Caco-2 (cell line): Measurements from ENCODE around the gene SPDYE1. TPM values are rescaled to one million over a fixed set of nuclear protein-coding genes. Genes with fewer than 3 reads are reported as not detected.
"Not testable (repeated sequence)": the region's sequence is repeated elsewhere in the genome, so short reads cannot be mapped to it uniquely, and the experiment has no call there.

Experiments
- BruUV-seq: library from RNA; stranded (reverse); fragments of 400-500 nt; replicated peaks from 2 replicates; lab custom pipeline; 2021; lab: Mats Ljungman, UMichigan
- CTCF ChIA-PET: fragments of 300-600 bp; sonication (Branson Sonifier 250); formaldehyde crosslinking; loops from one replicate; lab custom pipeline; 2022; ENCODE audit warnings: antibody characterized with exemption; lab: Charles Lee
- POLR2A ChIA-PET: fragments of 300-600 bp; sonication (Branson Sonifier 250); formaldehyde crosslinking; loops from one replicate; lab custom pipeline; 2022; ENCODE audit warnings: antibody characterized with exemption; lab: Charles Lee
- DNase-seq, 2 experiments: peaks; one replicate each; pipeline versions ENCODE4 v3.0.0 to v3.0.0-alpha.2; 2020 to 2022
- H3K27me3 ChIP-seq: replicated peaks from 2 replicates; pipeline ENCODE4 v1.6.0; 2011; ENCODE audit warnings: low read length; ENCODE audit not compliant: control insufficient read depth, insufficient read depth
- H3K36me3 ChIP-seq: 2 replicates; pipeline ENCODE4 v1.5.1; 2011; ENCODE audit warnings: low read length; ENCODE audit not compliant: control insufficient read depth, insufficient read depth
- H3K4me1 ChIP-seq: fragments of 250-450 bp; sonication (Bioruptor Pico); 2 replicates; pipeline ENCODE4 v1.5.1; 2020; ENCODE audit warnings: mild to moderate bottlenecking
- H3K4me3 ChIP-seq: 2 replicates; pipeline ENCODE4 v1.5.1; 2011; ENCODE audit warnings: low read depth, mild to moderate bottlenecking, control low read depth, low read length
- H3K9me3 ChIP-seq: fragments of 250-450 bp; sonication (Bioruptor Pico); 2 replicates; pipeline ENCODE4 v1.5.1; 2020; ENCODE audit warnings: mild to moderate bottlenecking, moderate library complexity
- H3K27ac Mint-ChIP-seq: one replicate; pipeline ENCODE4 v1.8.0; 2022; ENCODE audit warnings: mixed read lengths; ENCODE audit not compliant: unreplicated experiment
- H3K27me3 Mint-ChIP-seq: one replicate; pipeline ENCODE4 v1.8.0; 2022; ENCODE audit warnings: mixed read lengths; ENCODE audit not compliant: insufficient read depth, unreplicated experiment
- H3K36me3 Mint-ChIP-seq: one replicate; pipeline ENCODE4 v1.8.0; 2022; ENCODE audit warnings: mild to moderate bottlenecking, mixed read lengths; ENCODE audit not compliant: insufficient read depth, unreplicated experiment
- H3K4me1 Mint-ChIP-seq: one replicate; pipeline ENCODE4 v1.8.0; 2022; ENCODE audit warnings: low read depth, mixed read lengths; ENCODE audit not compliant: unreplicated experiment
- H3K4me3 Mint-ChIP-seq: one replicate; pipeline ENCODE4 v1.8.0; 2022; ENCODE audit warnings: mild to moderate bottlenecking, moderate library complexity, mixed read lengths; ENCODE audit not compliant: unreplicated experiment
- H3K9me3 Mint-ChIP-seq: one replicate; pipeline ENCODE4 v1.8.0; 2022; ENCODE audit warnings: mixed read lengths; ENCODE audit not compliant: unreplicated experiment
- intact Hi-C: fragments of 100-400 bp; cut with micrococcal nuclease; formaldehyde crosslinking; loops from one replicate; pipeline ENCODE4 v1.10.0; 2022; ENCODE audit not compliant: unreplicated experiment
- total RNA-seq: library from RNA; stranded (reverse); gene quantifications from 2 replicates; pipeline ENCODE4 v1.2.3, GENCODE V29; 2022

SPDYE1 gene
- total RNA-seq, 1 experiment from 2014 or later = not detected

DNA sequence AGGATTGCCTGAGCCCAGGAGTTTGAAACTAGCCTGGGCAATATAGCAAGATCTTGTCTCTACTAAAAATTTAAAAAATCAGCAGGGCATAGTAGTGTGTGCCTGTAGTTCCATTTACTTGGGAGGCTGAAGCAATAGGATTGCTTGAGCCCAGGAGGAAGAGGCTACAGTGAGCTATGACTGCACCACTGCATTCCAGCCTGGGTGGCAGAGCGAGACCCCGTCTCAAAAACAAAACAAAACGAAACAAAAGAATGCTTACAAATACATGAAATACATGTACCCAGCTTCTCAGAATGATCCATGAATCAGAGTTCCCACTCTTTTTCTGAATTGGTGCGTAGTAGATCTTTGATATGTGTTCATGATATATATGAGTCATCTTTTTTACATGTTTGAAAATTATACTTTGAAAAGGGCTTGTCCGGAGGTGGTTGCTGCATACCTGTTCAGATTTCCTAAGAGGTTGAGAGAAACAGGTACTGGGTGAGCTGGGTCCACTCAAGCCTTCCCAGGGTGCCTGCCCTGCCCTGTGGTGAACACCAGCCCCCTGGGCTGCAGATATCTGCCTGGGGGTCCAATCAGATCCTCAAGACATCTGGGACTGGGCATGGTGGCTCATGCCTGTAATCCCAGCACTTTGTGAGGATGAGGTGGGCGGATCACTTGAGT lies 25.2 kb downstream of the SPDYE1 start:
- H3K27me3 ChIP-seq, H3K4me3 ChIP-seq, H3K4me1 ChIP-seq, H3K36me3 Mint-ChIP-seq, H3K4me1 Mint-ChIP-seq, H3K27ac Mint-ChIP-seq, intact Hi-C loops, BruUV-seq, H3K27me3 Mint-ChIP-seq, DNase-seq, CTCF ChIA-PET, H3K4me3 Mint-ChIP-seq, H3K9me3 ChIP-seq, H3K9me3 Mint-ChIP-seq, H3K36me3 ChIP-seq: not testable (repeated sequence)
- POLR2A ChIA-PET = interaction anchor here (0.7 kb wide), 1 partner anchor 551 kb away, joined by 3 read pairs; no protein-coding TSS in a partner anchor

GRCh38 chr7:44029433-44029832 lies 31.7 kb downstream of the SPDYE1 start:
- POLR2A ChIA-PET, DNase-seq, H3K4me3 Mint-ChIP-seq, H3K36me3 ChIP-seq, H3K27me3 ChIP-seq, H3K36me3 Mint-ChIP-seq, intact Hi-C loops, BruUV-seq, H3K27me3 Mint-ChIP-seq, CTCF ChIA-PET, H3K4me1 Mint-ChIP-seq, H3K27ac Mint-ChIP-seq, H3K9me3 ChIP-seq, H3K4me1 ChIP-seq, H3K9me3 Mint-ChIP-seq, H3K4me3 ChIP-seq: not testable (repeated sequence)

DNA sequence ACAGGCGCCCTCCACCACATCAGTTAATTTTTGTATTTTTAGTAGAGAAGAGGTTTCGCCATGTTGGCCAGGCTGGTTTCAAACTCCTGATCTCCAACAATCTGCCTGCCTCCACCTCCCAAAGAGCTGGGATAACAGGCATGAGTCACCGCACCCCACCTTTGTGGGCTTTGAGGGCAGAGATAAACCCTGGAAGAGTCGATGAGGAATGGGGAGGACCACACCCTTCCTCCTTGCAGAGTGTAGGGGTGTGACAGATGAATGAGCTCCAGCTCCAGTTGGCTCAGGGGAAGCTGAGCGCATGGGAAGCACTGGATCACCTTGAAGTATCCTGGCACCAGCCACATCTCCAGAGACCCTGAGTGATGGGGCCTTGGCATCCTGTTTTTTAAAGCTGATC lies 32.3 kb downstream of the SPDYE1 start:
- CTCF ChIA-PET, intact Hi-C loops: not testable (repeated sequence)

GRCh38 chr7:44031319-44031718 lies 33.6 kb downstream of the SPDYE1 start:
- H3K4me3 Mint-ChIP-seq, H3K36me3 Mint-ChIP-seq, H3K36me3 ChIP-seq, H3K4me1 ChIP-seq, H3K4me3 ChIP-seq, BruUV-seq, H3K9me3 Mint-ChIP-seq, CTCF ChIA-PET, H3K27me3 Mint-ChIP-seq, H3K4me1 Mint-ChIP-seq, H3K27ac Mint-ChIP-seq, intact Hi-C loops, DNase-seq, H3K27me3 ChIP-seq, POLR2A ChIA-PET, H3K9me3 ChIP-seq: not testable (repeated sequence)

More for the DNA sequence above, 32.3 kb downstream of the SPDYE1 start:
- H3K27ac Mint-ChIP-seq, BruUV-seq, H3K9me3 Mint-ChIP-seq, H3K4me3 ChIP-seq, DNase-seq, H3K4me1 Mint-ChIP-seq, H3K36me3 Mint-ChIP-seq, H3K4me3 Mint-ChIP-seq, H3K9me3 ChIP-seq, H3K27me3 Mint-ChIP-seq, H3K4me1 ChIP-seq, POLR2A ChIA-PET, H3K27me3 ChIP-seq, H3K36me3 ChIP-seq: not testable (repeated sequence)

DNA sequence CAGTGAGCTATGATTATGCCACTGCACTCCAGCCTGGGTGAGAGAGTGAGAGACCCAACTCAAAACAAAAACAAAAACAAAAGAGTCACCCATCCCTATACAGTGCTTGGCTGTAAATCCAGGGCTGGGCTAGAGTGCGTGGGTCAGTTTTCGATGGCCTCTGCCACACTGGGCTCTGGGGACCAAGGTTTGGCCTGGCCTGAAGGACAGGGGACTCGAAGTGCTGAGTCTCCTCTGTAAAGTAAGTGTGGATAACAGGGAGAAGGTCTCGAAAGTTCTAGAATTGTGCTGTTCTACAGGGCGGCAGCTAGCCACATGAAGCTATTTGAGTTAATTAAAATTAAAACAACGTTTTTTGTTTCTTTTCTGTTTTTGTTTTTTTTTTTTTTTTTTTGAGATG lies 34.3 kb downstream of the SPDYE1 start:
- H3K27me3 ChIP-seq, H3K4me1 Mint-ChIP-seq, H3K4me1 ChIP-seq, H3K27me3 Mint-ChIP-seq, H3K4me3 ChIP-seq, DNase-seq, POLR2A ChIA-PET, H3K4me3 Mint-ChIP-seq, H3K9me3 ChIP-seq, CTCF ChIA-PET, intact Hi-C loops, BruUV-seq, H3K27ac Mint-ChIP-seq, H3K36me3 ChIP-seq, H3K9me3 Mint-ChIP-seq, H3K36me3 Mint-ChIP-seq: not testable (repeated sequence)

GRCh38 chr7:44033971-44034844 lies 36.5 kb downstream of the SPDYE1 start:
- H3K36me3 Mint-ChIP-seq, H3K4me1 ChIP-seq, H3K27me3 Mint-ChIP-seq, H3K9me3 ChIP-seq, CTCF ChIA-PET, H3K27me3 ChIP-seq, H3K36me3 ChIP-seq, intact Hi-C loops, H3K4me3 ChIP-seq, H3K27ac Mint-ChIP-seq, H3K4me1 Mint-ChIP-seq, H3K4me3 Mint-ChIP-seq, POLR2A ChIA-PET, DNase-seq, BruUV-seq, H3K9me3 Mint-ChIP-seq: not testable (repeated sequence)
